ENCODE results near the gene NRG3.

NRG3 gene

DNA sequence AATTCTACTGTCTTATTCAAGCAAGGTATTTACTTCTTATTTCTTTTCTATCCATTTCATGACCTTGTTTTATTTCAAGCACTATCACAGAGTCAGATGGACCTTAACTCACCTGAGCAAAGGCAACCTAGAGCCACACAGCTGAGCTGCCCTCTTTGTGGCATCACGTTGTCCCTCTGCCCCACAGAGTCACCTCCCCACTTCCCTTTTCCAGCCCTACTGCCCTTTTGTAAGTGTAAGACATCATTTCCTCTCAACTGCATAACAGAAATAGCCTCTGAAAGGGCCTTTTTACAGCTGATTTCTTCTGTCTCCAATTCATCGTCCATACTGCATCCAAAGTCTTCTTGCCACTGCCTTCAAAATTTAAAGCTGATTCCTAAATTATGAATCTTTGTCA lies 946.0 kb downstream of the NRG3 start:
- no peak for FAIRE-seq
- DNase-seq (ENCODE audit: extremely low spot score, insufficient read length, low read depth) = no peak

DNA sequence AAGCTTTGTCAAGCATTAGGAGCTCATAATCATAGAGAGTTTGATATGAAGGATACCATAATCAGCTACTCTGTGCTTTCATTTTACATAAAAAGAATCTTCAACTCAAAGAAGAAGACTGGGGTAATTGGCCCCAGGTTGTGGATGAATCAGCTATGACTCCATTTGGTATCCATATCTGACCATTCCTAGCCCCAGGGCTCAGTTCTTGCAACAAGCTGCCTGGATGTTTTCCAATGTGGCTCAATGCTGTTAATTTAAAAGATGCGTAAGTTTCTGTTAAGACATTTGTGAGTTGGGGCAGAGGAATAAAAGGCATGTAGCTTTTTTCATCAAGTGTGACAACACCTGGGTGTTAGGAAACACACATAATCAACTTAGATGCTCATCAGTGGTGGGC lies 951.1 kb downstream of the NRG3 start:
- no peak for DNase-seq (ENCODE audit: extremely low spot score, insufficient read length, low read depth)
- no peak for FAIRE-seq

DNA sequence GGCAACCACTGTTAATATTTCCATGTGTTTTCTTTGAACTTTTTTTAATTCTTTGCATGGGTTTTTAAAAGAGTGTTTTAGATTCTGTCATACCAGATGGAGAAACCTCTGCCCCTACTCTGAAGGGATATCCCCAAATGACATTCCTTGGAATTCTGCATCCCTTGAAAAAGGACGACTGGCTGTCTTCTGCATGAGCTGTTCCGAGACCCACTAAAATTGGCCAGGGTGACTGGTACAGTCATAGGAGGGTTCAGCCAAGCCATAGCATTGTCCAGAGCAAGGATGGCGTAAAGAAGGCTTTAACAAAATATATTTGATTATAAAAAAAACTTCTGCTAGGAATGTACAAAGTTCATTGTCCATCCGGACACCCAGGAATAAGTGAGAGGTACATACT lies 952.9 kb downstream of the NRG3 start:
- DNase-seq (ENCODE audit: extremely low spot score, insufficient read length, low read depth) = no peak
- FAIRE-seq = no peak

DNA sequence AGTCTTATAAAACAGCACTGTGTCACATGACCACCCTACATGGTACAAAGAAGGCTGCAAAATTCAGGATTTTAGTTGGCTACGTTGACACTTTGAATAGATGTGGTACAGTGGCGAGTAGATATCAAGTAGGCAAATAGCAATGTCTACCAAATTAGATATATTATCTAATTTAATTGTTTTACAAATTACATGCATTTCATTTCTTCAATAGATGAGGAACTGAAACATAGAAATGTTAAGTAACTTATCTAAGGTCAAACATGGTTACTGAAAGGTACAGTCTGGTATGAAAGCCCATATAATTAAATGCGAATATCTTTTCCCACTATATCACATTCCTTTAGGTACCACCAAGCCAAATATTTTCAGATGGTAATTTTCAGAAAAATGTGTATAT lies 972.2 kb downstream of the NRG3 start:
- DNase-seq (ENCODE audit: extremely low spot score, insufficient read length, low read depth) (no peak), FAIRE-seq (no peak)

DNA sequence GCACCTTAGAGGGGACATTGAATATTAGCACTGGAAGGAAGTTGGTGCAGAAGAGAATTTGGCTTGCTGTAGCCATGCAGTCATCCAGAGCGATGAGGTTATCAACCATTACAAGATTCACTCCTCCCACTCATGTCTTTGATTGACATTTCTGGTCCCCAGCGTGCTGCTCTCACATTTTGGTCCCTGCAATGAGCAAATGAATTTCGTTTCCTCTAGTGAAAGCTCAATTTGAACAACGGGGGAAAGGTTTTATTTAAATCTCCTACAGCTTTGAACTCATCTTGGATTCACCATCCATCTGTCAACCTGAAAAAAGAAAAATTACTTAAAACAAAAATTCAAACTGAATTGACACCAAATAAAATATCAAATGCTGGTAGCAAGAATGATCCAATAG lies 975.2 kb downstream of the NRG3 start:
- DNase-seq (ENCODE audit: extremely low spot score, insufficient read length, low read depth) (no peak), FAIRE-seq (no peak)

DNA sequence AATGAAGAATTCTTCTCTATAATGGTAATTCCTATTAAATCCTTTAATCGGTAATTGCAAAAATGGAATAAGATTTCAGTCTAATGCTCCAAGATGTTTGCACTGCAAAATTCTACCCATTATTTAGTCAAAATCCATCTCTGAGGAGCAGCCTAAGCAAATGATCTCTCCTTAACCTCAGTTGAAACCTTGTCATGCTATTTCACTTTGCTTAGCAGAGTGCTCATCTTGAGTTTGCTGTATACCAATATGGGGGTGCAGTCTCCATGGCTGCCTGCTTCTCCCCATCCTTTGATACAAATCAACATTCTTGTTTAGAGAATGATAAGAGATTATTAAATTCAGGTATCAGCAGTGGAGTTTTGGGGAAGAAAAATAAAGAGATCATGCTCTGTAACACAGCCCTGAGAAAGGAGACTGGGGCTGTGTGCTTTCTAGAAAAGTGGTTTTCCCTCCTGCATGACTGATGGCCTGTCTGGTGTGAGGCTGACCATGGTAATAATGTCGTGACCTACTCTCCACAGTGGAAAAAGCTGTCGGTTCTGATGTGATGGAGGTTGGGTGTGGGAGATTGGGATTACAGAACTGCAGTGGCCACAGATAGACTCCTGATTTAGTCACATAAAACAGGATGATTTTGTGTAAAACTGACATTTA lies 982.1 kb downstream of the NRG3 start:
- no peak for FAIRE-seq
- no peak for DNase-seq (ENCODE audit: extremely low spot score, insufficient read length, low read depth)

DNA sequence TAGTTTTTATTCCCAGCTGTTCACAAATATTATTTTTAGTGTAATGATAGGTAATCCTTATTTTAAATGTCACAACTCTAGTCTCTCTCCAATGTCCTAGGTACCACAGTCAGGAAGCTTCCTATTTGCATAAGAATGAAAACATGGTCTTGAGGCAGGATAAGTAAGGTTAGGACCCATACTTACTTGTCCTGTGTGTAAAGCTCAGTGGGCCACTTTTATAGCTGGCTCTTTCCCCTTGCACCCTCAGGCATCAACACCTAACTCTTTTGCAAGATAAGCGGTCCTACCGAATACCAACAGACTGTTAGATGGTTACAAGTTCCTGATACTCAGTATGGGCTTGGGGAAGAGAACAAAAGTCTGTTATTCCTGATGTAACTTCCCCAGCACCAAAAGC lies 986.9 kb downstream of the NRG3 start:
- DNase-seq (ENCODE audit: extremely low spot score, insufficient read length, low read depth) (no peak), FAIRE-seq (no peak)

DNA sequence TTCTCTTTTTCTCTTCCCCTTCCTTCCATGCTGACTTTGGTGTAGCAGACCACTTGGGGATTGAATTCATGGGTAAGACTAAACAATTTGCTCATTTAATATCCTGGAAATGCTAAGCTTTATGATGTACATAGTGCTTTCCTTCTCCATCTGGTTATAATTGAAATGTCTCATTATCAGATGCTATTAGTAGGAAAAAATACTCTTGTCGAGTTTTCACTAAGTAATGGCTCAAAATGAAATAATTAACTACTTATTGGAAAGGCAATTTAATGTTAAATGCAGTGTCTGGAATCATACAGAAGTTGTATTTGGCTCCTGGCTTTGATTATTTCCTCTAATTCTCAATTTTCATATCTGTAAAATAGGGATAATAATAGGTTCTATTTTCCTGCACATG lies 990.4 kb downstream of the NRG3 start:
- no peak for FAIRE-seq
- no peak for DNase-seq (ENCODE audit: extremely low spot score, insufficient read length, low read depth)

DNA sequence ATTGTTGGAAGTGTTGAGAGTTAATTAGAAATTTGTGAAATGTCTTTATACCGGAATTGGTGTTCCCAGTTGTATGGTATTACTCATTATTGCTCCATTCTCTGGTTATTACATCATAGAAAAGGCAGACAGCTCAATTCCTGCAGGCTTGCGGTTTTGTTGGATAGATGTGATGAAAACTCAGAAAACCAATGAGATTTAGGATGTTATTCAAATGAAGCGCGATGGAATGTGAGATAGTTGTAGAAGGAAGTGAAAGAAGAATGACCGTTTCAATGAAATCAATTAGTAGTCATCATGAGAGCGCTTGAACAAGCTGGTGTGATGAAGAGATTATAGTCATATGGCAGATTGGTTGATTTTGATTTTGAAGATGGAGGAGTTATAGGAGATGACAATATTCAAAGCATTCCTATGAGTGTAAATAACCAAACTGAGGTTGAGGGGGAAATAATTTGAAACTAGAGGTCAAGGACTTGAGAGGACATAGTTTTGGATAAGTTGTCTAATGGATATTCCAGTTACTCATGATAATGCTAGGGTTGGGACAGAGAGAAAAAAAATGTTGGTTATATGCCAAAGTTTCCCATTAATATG lies 991.5 kb downstream of the NRG3 start:
- FAIRE-seq (no peak), DNase-seq (ENCODE audit: extremely low spot score, insufficient read length, low read depth) (no peak)

DNA sequence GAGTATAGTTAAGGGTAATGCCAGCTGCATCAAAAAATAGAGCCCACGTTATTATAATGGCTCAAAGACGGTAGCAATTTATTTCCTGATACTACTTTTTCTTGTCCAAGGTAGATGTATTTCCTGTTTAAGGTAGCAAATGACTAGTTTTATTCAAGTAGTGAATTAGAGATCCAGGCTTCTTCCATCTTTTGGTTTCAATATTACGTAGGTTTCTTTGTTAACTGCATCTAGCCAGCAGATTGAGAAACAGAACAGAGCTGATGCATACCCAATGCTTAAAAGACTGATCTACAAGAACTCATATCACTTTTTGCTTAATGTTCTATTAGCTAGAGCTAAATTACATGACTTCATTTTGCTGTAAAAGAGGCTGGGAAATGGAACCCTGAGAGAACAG lies 992.1 kb downstream of the NRG3 start:
- no peak for DNase-seq (ENCODE audit: extremely low spot score, insufficient read length, low read depth)
- no peak for FAIRE-seq

DNA sequence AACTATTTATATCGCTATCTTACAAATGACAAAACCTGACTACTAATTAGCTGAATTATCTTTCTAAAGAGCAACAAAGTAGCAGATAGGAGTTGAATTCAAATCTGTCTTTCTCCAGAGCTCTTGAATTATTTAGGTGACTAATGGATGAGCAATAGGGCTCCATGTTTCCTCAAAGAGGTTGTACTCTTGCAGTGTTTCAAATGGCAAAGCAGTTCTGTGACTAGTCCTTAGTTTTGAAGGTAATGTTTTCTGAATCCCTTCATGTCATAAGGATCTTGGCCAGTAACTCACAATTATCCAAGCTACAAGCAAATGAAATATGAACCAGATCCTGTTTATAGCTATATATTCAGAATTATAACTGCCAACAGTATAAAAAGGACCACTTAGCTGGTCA lies 999.7 kb downstream of the NRG3 start:
- no peak for FAIRE-seq
- DNase-seq (ENCODE audit: extremely low spot score, insufficient read length, low read depth) = no peak

DNA sequence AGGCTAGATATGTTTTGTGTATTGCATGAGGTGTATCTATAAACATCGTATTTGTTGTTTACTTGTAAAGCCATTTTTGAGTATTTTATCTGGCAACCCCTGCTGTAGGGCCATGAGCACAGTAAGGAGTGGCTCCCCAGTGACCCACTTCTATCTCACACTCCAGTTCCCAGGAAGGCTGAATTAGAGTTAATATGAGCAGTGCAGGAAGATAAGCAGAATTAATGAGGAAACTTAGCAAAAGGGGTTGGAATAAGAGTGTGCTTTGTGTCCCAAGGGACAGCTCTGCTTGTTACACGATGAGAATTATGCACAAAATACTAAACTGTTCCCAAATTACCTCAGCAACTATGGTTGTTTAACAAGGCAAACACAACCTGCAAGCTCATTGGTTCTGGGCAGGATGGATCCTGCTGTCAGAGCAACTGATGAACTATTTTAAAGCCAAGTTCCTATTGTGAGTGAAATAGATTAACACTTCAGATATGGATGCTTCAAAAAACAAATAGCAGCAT lies 1005.8 kb downstream of the NRG3 start:
- FAIRE-seq = no peak
- DNase-seq (ENCODE audit: extremely low spot score, insufficient read length, low read depth) = no peak

DNA sequence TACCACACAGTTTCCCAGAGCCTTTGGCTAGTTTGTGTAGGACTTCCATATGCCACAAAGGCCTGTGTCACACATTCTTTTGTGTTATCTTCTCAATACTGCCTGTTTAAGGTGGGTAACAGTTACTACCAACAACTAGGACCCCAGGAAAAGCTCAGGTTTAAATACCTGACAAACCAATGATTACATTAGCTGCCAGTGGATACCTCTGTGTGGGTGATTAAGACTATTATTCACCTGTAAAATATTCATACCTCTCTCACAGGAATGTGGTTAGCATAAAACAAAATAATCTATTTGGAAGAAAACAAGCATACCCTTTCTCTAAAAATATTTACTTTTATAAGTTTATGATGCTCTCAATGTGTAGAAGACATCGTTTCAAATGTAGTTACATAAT lies 1007.7 kb downstream of the NRG3 start:
- FAIRE-seq = no peak
- no peak for DNase-seq (ENCODE audit: extremely low spot score, insufficient read length, low read depth)

DNA sequence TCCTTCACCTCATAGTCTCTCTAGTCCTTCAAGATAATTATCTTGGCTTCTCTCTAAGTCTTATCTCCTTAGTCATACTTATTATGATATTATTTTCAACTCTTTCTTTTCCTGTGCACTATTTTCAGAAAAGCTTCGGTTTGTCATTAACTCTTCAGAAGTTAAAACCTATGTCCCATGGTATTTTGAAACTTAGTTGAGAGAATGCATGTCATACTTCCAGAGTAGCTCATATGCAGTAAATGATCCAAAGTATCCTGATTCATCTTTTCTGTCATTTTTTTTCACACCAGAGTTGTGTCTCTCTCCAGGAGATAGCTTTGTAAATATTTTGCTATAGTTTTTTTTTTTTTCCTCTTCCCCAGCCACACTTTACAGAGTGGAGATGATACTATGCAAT lies 1008.6 kb downstream of the NRG3 start:
- no peak for DNase-seq (ENCODE audit: extremely low spot score, insufficient read length, low read depth)

DNA sequence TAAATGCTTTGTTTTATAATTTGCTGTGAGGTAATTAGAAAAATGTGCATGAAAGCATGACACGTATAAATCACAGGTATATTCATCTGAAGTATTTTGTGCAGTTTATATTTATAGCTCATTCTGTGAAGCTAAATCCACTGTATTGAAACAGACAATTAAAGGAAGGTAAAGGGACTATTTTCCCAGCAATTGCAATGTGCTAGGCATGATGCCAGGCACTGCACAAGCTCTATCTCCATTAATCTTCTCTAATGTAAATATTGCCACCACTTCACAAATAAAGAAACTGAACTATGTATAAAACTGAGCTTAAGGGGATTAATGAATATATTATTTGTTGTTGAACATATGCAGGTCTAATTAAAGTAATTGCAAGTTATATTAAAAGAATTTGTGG lies 1012.5 kb downstream of the NRG3 start:
- DNase-seq (ENCODE audit: extremely low spot score, insufficient read length, low read depth) (no peak), FAIRE-seq (no peak)

More for the DNA sequence above, 1008.6 kb downstream of the NRG3 start:
- no peak for FAIRE-seq

DNA sequence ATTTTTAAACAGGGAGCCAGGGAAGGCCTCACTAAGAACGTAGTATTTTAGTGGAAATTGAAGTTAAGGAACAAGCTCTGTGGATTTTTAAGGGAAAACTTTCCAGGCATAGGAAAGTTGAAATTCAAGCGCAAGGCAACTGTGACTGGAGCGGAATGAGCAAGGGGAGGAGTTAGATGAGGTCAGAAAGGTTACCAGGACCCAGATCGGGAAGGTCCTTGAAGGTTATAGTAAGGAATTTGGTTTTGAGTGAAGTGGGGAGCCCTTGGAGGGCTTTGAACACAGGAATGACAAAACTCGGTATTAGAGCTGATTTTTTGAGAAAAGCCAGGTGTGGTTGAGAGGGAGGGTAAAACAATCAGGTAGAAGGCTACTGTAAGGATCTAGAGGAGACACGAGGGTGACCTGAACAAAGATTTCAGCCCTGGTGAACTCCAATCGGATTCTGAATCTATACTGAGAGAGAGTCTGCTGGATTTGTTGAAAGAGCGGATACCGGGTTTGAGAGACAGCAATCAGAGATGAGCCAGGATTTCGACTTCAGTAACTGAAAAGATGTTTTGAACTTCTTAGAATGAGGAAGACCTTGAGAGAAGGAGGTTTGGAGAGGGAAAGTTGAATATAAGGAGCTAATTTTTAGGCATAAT lies 1013.9 kb downstream of the NRG3 start:
- DNase-seq (ENCODE audit: extremely low spot score, insufficient read length, low read depth) (no peak), FAIRE-seq (no peak)

DNA sequence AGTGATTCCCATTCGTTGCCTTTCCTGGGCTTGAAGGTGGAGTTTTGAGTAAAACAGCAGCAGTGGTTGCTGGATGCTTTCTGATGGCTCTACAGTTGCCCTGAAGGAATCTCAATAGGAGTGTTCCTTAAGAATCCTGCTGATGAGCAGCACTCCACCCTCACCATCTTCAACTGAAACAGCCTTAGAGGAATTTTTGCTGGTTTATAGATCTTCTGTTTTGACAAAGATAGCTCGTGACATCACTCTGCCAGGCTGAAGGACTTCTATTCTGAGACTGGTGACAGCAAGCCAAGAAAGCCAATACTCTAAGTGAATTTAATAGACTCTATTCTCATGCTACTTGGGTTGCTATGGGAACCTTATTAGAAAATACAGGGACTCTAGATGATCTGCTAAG lies 1014.7 kb downstream of the NRG3 start:
- FAIRE-seq (no peak), DNase-seq (ENCODE audit: extremely low spot score, insufficient read length, low read depth) (no peak)

DNA sequence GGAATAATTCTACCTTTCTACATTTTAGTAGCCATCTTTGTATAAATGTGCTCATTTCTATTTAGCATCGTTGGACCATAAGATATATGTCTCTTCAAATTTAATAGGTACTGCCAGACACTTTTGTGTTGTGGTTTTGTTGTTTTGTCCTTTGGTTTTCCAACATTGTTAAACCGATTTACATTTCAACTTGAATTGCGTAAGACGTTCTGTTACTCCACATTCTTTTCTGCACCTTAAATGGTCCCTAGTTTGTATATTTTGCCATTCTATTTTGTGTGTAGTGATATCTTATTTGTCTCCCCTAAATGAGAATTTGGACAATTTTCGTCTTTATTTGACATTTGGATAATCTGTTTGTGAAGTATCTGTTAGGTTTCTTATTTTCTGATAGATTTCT lies 1015.6 kb downstream of the NRG3 start:
- DNase-seq (ENCODE audit: extremely low spot score, insufficient read length, low read depth) = no peak
- no peak for FAIRE-seq

DNA sequence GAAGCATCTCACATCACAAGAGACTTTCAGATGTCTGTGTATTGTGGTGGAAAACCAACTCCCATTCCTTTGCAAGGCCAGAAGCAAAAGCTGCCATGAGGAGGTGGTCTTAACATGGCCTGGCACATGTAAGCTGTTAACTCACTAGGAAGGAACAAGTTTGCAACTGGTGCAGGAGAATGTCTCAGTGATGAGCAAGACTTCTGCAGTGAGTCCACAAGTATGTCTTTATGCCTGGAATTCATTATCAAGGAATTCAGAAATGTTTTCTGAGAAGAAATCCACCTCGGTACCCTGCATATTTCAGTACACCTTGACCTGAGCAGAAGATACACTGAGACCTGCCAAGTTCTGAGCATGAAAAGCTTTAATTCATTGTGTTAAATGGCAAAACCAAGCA lies 1033.1 kb downstream of the NRG3 start:
- DNase-seq (ENCODE audit: extremely low spot score, insufficient read length, low read depth) = no peak
- no peak for FAIRE-seq

DNA sequence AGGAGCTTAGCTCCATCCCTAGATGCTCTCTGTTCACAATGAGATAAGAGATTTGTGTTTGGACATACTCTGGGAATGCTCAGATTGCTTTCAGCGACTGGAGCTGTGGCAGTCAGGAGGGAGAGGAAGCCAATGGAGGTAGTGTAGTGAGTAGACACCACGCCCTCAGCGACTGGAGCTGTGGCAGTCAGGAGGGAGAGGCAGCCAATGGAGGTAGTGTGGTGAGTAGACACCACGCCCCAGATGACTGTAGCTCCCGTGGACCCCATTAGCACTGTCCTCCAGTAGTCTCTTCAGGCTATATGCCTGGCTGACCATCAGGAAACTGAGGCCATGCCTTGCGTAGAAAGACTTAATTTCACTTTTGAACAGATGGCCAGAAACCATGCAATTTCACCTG lies 1033.8 kb downstream of the NRG3 start:
- FAIRE-seq (no peak), DNase-seq (ENCODE audit: extremely low spot score, insufficient read length, low read depth) (no peak)

DNA sequence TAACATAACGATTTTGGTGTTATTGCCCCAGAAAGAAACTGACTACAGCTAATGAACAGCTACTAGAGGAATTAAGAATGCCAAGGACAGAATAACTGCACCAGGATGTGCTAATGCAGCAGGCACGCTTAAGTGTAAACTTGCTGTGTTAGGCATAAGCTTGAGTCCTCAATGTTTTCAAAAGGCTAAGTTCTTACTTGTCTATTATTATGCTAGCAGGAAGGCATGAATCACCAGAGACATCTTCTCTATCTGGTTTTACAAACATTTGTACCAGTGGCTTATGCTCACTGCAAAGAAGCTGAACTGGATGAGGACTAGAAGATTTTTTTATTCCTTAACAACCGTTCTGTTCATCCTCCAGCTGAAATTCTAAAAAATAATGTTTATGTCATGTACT lies 1035.3 kb downstream of the NRG3 start:
- DNase-seq (ENCODE audit: extremely low spot score, insufficient read length, low read depth) = no peak
- no peak for FAIRE-seq

Measured in GM18507 (cell line).